ENCODE results near the gene DNAJA3. TPM values are rescaled to one million over a fixed set of nuclear protein-coding genes. Genes with fewer than 3 reads are reported as not detected.

Gene DNAJA3
- polyA plus RNA-seq, 1 experiment: 32.1 TPM

- H3K4me3 ChIP-seq (ENCODE audit: low read depth, low read length): no peak overlapping the region
- CTCF ChIA-PET: interaction anchor here (0.6 to 6.2 kb wide), 44 partner anchors 8 to 203 kb away, joined by 3 to 132 read pairs (median 6); partner anchors contain the start of genes DNAJA3, PAM16 and TFAP4
- no peak overlapping the region for H3K27ac ChIP-seq (ENCODE audit: low read depth, low read length)
- H3K9me3 ChIP-seq (ENCODE audit: control insufficient read depth, insufficient read depth, low read length): no peaks in the 10 kb centered on the region
- POLR2A ChIA-PET: interaction anchor here (0.5 to 1.3 kb wide), 7 partner anchors 11 to 568 kb away, joined by 3 to 5 read pairs (median 3); partner anchors contain the start of gene GLIS2
- no peak for TF ChIP-seq CTCF (IDR thresholded peaks at IDR 0.05; ENCODE audit: low read depth, low read length)
- no peak for DNase-seq (ENCODE audit: low read depth, low spot score)
- no peaks in the 10 kb centered on the region for H3K27me3 ChIP-seq (ENCODE audit: control insufficient read depth, insufficient read depth, low read length)
Measured at GRCh38 chr16:4403133-4403949, 22.3 kb upstream of the DNAJA3 start.

GRCh38 chr16:4404247-4404966, 21.3 kb upstream of the DNAJA3 start:
- peak; percentile 85 for TF ChIP-seq CTCF (IDR thresholded peaks at IDR 0.05; ENCODE audit: low read depth, low read length)
- Histone ChIP-seq H3K9me3 (ENCODE audit: control insufficient read depth, insufficient read depth, low read length) (no peaks in the 10 kb centered on the region), H3K27ac (ENCODE audit: low read depth, low read length) (no peak overlapping the region), H3K27me3 (ENCODE audit: control insufficient read depth, insufficient read depth, low read length) (no peaks in the 10 kb centered on the region), H3K4me3 (ENCODE audit: low read depth, low read length) (no peak overlapping the region)
- ChIA-PET CTCF (interaction anchor here (0.7 to 6.2 kb wide), 13 partner anchors 13 to 93 kb away, joined by 3 to 132 read pairs (median 9); partner anchors contain the start of gene PAM16), POLR2A (interaction anchor here (1.3 kb wide), 1 partner anchor 11 kb away, joined by 3 read pairs; no protein-coding TSS in a partner anchor)
- no peak for DNase-seq (ENCODE audit: low read depth, low spot score)

GRCh38 chr16:4404967-4405696, 20.5 kb upstream of the DNAJA3 start:
- no peaks in the 10 kb centered on the region for H3K27me3 ChIP-seq (ENCODE audit: control insufficient read depth, insufficient read depth, low read length)
- CTCF ChIA-PET: interaction anchor here (0.7 to 6.2 kb wide), 7 partner anchors 12 to 65 kb away, joined by 3 to 120 read pairs (median 55); partner anchors contain the start of gene PAM16
- H3K27ac ChIP-seq (ENCODE audit: low read depth, low read length): no peak overlapping the region
- DNase-seq (ENCODE audit: low read depth, low spot score): no peak
- TF ChIP-seq CTCF (IDR thresholded peaks at IDR 0.05; ENCODE audit: low read depth, low read length): no peak
- POLR2A ChIA-PET: interaction anchor here (0.7 to 1.3 kb wide), 3 partner anchors 11 to 362 kb away, joined by 3 to 4 read pairs (median 3); no protein-coding TSS in a partner anchor
- no peak overlapping the region for H3K4me3 ChIP-seq (ENCODE audit: low read depth, low read length)
- no peaks in the 10 kb centered on the region for H3K9me3 ChIP-seq (ENCODE audit: control insufficient read depth, insufficient read depth, low read length)

GRCh38 chr16:4407543-4408322, 17.9 kb upstream of the DNAJA3 start:
- no peaks in the 10 kb centered on the region for H3K27me3 ChIP-seq (ENCODE audit: control insufficient read depth, insufficient read depth, low read length)
- CTCF ChIA-PET: no interaction called here
- TF ChIP-seq CTCF (IDR thresholded peaks at IDR 0.05; ENCODE audit: low read depth, low read length): no peak
- peak; percentile 43 for DNase-seq (ENCODE audit: low read depth, low spot score)
- POLR2A ChIA-PET: interaction anchor here (0.6 kb wide), 1 partner anchor 28 kb away, joined by 4 read pairs; no protein-coding TSS in a partner anchor
- H3K9me3 ChIP-seq (ENCODE audit: control insufficient read depth, insufficient read depth, low read length): no peaks in the 10 kb centered on the region
- no peak overlapping the region for H3K4me3 ChIP-seq (ENCODE audit: low read depth, low read length)
- peak overlapping the region; percentile 39 for H3K27ac ChIP-seq (ENCODE audit: low read depth, low read length)
